ENCODE measurements around the gene KCNAB3.

KCNAB3 gene

DNA sequence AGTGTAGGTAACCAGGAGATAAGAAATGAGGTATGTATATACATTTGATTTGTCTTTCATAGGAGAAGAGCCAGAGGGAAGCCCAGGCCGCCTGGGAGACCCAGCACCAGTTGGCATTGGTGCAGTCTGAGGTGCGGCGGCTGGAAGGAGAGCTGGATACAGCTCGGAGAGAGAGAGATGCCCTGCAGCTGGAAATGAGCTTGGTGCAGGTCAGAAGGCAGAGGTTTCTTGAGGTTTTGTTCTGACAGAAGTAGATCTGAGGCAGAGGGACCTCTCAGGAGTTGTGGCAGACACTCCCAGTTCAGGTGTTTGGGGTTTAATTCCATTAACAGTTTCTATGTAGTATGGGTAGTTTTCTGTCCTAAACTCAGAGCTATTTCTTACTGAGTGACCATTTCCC is 10.4 kb upstream of the KCNAB3 start:
- no peak for DNase-seq

DNA sequence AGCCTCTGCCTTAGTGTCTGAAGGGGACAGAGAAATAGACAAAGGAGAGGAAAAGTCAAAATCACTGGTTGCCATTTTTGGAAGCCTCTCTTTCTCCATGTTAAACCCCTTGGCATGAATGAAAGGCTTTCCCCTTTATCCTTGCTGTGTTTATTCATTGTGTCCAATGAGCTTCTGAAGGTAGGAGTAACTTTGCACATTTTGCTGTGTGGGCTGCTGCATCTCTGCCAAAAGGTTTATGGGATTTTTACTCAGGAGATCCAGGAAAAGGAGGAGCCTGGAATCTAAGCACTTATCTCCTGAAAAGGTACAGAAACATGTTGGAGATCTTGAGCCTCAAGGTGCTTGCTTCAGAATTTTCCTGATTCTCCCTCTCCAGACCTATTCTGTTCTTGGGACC is 6.2 kb upstream of the KCNAB3 start:
- no peak for DNase-seq

DNA sequence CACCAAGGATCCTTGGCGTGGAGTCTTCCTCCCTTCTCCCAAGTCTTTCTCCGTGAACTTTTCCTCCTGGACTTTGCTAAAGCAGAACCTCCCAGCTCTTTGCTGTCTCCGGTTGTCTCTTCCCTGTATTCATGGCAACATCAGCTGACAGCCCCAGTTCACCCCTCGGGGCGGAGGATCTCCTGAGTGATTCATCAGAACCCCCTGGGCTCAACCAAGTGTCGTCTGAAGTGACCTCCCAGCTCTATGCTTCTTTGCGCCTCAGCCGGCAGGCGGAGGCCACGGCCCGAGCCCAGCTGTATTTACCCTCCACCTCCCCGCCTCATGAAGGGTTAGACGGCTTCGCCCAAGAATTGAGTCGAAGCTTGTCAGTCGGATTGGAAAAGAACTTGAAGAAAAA is 3.3 kb upstream of the KCNAB3 start:
- no peak for DNase-seq

DNA sequence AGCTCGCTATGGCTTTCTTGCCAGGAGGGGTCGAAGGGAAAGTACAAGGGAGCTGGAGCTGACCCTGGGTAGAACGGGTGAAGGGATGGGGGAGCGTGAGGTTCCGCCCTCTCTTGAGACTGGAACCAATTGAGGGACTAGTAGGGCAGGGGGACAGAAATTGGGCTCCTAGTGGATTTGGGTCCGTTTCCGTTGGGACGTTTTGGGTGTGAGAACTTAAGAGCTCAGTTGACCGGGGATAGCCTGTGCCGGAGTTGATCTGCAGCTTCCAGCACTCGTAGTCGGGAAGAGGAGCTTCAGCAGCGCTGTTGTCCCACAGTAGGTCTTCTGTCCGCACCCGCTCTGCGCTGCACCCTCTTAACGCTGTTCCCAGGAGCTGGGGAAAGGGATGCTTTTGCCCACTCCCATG is 2.8 kb upstream of the KCNAB3 start:
- no peak for DNase-seq

DNA sequence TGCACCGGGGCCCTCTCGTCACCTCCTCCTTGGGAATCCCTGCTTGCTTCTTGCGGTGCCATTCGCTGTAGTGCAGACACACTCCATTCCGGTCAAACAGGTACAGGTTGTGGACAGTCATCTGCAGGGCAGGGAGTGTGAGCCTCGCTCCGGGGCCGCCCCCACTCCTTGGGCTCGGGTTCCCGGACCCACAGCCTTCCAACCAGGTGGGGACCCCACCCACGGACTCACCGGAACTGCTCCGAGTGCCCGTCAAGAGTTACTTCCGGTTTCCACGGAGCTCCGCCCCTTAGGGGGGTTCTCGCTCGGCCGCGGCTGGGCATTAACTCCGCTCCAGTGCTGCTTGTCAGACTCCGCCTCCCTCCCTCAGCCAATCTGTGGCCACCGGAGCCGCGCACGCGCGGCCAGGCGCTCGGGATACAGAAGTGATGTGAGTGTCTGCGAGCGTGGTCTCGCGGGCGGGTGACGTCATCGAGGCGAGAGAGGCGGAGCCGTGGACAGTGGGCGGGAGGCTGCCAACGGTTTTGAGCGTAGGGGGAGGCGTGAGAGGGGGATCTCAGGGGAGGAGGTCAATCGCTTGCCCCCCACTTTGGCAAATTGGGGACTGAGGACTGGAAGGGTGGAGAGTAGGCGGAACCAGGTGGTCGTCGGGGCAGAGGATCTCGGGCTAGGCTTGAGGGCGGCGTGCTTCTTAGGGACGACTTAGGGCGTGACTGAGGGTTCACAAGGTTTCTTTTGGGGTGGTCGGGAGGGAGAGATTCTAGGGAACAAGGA is 2.2 kb upstream of the KCNAB3 start, which contains the start of the genes CNTROB and TRAPPC1:
CNTROB (plus strand) TSS at position 498 of the 774 bp plus-strand sequence. CDS start 874 bp downstream, outside the sequence.
TRAPPC1 (minus strand) TSS at position 238 of the 774 bp plus-strand sequence; CDS start at position 121, 117 bp downstream.
- DNase-seq = peak; percentile 97

DNA sequence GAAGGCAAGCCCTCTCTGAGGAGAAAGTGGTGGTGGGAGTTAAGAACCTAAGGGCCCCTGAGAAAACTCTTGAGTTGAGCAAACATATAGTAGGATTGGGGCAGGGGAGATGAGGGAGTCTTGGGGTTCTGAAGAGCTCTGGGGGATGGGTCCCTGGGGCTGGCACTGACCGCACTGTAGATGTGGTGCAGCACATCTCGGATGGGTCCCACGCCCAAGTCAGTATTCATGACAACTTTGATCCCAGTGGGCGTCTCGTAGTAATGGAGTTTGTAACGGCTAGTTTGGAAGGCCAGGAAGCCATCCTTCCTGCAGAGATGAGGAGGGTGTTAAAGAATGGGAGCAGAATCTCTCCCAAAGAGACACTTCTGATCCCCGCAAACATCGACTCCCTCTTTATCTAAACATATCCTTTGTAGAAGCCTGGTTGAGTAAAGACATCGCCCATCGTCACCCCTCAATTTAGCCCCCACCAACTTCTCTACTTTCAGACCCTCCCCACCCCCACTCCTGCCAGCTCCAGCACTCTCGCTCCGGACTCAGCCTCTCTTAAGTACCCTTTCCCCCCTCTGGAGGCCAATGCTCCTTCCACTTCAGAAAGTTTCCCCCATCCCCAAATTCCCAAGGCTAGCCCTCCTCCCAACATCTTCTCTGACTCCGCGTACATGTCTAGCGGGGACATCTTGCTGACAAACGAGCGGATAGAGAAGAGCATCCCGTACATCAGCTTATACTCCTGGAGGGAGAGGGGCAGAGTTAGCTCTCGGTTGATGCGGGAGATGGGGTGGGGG is 1.4 kb upstream of the KCNAB3 start:
- no peak for DNase-seq

DNA sequence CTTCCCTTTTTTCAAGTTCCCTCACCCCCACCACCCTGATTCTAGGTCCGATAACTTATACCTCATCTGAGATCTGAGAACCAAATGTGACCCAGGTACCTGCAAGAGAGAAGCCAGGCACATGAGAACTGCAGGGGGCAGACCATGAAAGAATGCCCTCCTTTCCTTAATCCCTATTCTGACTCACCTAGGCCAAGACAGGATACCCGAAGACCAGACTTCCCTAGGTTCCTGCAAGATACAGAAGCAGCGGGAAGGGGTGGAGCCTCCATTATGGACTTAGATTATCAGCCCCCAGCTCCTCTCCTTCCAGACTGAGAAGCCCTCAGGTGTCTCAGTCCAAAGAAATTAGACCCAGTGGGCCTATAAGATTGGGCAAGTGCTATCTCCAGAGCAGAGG is 2.1 kb downstream of the KCNAB3 start:
- no peak for DNase-seq

DNA sequence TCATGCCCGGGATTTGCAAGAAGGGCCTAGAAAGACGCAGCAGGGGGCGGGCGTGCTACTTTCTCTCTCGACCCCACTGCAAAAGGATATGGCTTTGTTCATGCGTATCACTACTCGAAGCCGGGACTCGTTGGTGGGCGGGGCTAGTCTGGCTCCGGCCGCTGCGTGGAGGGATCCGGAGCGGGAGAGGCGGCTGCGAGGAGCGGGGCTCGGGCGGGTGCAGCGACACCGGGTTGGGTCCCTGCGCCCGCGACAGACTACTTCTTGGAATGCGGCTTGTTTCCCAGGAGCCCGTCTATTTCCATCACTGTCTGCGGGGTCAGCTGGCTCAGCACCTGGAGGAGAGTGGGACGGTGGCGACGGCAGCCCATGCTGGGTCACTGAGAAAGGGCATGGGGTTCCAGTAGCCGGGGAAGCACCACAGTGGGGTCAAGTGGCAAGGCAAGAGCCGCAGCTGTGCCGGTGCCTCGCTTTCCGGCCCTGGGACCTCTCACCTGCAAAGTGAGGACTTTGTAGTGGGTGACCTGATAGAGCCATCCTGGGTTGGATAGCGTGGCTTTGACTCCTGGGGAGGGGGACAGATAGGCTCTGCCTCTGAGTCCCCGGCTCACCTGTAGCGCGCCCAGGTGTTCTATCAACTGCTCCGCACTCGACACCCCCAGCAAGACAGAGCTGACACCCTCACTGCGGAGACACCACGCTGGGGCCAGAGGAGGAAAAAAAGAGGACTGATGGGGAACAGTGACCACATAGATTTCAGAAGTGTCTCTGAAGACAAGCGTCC is 6.6 kb downstream of the KCNAB3 start:
- no peak for DNase-seq

DNA sequence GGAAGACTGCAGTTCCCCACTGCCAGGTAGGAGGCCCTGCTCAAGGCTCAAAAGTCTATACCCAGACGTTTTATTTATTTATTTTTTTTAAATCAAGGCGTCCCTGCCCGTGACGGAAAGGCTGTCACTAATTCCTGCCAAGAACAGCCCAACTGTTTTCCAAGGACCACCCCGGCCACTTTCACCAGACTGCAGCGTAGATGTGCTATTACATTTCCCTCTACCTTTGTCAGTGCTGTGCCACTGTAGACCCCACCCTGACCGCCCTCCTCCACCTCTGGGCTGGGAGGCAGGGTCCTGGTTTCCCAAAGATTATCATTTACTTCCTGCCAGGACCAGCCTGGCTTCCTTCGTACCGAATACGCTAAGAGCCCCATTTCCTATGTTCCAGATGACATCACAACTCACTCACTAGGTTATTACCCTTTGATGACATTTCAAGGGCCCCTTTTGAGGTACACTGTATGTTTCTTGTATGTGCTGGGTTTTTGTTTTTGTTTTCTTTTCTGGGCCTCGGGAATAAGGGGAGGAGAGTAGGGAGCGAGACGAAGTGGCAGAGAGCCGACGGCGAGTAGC is 7.3 kb downstream of the KCNAB3 start:
- DNase-seq = no peak

DNA sequence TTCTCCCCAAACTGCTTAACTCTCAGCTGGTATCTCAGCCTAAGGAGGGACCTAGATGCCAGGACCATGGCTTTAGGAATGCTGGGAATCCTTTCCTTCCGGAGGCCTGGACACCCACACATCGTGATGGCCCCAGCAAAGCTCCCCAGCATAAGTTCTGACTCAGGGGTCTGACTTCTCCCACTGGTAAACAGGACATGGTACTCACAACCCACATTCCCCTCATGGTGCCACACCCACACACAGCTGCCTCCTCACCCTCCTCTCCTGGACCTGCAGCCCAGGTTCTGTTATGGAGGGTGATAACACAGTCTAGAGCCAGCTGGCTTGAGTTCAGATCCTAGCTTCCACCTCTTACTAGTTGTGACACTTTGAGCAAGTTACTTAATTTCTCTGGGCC is 12.8 kb downstream of the KCNAB3 start:
- DNase-seq = no peak

DNA sequence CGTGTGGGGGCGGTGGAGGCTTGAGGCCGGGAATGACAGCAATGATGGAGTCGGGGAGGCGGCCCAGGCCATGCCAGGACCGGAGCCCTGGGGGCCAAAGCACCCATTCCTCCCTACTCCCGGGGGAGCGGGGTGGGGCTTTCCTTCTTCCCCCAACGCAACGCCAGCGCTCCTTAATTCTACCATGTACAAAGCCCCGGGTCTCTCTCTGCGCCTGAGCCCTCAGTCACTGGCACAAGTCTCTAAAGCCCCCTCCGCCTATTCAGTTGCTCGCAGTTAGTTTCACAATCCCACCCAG is 13.3 kb downstream of the KCNAB3 start:
- no peak for DNase-seq

DNA sequence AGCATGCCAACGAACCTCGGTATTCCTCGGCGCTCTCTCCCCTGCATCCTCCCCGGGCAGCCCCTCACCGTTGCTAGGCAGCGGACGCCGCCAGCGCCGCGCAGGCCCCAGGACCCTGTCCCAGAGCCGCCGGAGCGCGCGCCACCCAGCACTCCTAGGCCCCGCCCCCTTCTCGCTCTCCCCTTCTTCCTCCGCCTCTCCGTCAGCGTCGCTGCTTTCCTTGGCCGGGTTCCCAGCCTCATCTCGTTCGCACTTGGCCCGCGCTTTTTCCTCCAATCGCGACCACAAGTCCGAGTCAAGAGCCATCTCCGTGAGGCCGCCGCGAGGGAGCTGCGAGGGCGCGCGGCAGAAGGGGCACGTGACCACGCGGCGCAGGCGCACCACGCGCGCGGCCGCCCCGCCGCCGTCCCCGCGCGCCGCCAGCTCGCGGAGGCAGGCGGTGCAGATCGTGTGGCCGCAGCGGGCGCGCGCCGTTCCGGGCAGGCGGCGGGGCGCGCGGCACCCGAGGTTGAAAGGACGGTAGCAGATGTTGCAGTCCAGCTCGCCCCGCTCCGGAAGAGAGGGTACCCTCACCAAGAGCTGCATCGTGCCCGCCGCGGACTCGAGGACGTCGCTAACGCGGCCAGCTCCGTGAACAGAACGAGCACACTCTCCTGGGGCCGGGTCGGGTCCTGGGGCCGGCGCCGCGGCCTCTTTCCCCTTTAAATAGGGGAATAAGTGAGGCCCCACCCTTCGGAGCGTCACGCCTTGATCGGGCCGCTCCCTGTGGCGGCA is 13.9 kb downstream of the KCNAB3 start, which contains the start of gene RNF227:
RNF227 (minus strand) TSS at position 679 of the 774 bp plus-strand sequence; CDS start at position 585, 94 bp downstream.
- DNase-seq = peak; percentile 92

DNA sequence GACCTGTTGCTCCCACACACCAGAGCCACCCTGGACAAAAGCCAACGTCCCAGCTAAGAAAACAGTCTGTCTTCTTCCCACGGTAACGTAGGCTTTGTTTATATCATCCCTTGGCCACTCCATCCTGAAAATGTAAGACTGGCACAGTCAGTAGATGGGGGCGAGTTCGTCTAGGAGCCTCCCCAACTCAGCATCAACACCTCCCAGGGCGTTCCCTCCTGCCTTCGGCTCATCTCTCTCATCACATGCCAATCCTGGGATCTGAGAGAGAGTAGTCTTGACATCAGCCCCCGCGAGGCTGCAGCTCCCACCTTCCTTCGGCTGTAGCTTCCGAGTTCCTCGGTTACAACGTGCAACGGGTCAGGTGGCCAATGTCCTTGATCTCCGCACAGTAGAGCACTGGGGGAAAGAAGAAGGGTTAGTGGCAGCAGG is 14.5 kb downstream of the KCNAB3 start:
- no peak for DNase-seq

DNA sequence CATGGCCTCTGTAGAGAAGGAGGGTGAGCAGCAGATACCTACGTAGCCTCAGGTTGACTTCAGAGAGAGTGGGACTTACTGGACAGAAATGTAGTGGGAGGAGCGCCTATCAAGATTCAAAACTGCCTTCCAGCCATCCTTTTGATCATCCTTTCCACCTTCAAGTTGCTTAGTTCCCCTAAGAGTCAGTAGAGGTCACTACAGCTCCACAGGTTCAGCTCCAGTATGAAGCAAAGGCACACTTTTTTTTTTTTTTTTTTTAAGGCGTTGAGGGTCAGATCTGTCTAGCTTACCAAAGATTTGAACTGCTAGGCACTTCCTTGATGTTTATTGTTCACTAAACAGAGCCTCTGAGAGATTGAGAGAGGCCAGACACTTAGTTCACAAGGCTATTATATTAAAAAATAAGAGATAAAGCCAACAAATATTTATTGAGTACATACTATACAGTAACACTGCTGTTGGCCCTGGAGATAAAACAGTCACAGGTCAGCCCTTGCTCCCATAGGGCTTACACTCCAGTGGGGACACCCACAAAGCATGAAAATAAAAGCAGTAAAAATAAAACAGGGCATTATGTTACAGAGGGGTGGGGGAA is 16.6 kb downstream of the KCNAB3 start:
- no peak for DNase-seq

DNA sequence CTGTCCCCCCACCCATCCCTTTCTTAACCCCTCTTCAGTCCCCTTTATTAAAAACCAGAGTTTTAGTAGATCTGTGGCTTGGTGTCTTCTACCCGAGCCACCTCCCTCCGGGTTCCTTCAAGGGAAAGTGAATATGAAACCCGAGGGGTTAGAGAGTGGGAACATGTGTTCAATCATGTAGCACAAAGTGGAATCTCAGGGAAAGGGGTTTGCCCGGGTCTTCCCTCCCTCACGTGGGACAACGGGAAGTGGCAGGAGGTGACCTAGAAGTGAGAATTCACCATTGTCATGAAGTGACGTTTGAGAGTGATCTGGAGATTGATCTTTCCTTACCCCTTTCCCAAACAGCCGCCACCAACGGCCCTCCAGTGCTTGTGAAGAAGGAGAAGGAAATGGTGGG is 18.5 kb downstream of the KCNAB3 start:
- DNase-seq = no peak

DNA sequence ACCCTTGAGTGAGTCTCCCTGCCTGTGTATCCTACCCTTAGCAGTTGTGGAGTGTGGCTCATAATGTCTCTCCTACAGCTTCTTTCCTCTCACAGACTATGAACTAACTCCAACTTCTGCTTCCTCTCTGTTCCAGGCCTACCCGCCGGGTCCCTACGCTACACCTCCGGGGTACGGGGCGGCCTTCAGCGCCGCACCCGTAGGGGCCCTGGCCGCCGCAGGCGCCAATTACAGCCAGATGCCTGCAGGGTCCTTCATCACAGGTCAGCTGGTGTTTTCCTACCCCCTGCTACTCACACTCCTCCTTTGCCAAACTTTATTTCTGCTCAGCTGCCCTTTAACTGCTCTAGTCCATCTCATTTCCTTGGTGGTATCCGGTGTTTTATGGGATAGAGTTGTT is 18.9 kb downstream of the KCNAB3 start:
- DNase-seq = no peak

DNA sequence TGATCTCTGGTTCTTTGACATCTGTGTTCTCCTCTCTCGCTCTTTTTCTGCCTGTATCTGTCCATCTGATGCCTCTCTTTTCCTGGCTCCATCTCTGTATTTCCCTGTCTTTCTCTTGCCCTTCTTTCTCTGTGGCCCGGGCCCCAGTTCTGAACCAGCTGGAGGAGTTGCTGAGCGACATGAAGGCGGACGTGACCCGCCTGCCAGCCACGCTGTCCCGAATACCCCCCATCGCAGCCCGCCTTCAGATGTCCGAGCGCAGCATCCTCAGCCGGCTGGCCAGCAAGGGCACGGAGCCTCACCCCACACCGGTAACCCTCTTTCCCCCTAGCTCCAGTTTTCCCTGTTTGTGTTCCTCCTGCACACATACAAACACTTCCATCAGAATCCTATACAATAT is 19.4 kb downstream of the KCNAB3 start:
- no peak for DNase-seq

DNA sequence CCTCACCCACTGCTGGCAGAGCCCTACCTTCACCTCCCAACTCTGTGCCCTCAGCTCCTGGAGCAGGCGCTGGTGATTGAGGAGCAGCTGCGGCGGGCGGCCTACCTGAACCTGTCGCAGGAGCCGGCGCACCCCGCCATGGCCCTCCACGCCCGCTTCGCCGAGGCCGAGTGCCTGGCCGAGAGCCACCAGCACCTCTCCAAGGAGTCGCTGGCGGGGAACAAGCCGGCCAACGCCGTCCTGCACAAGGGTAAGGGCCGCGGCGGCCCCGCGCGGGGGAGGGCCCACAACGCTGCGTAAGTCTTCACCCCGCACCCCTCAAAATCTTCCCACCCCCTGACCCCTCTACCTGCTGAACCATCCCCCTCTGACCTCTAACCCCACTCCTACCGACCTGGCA is 20.6 kb downstream of the KCNAB3 start:
- DNase-seq = no peak

DNA sequence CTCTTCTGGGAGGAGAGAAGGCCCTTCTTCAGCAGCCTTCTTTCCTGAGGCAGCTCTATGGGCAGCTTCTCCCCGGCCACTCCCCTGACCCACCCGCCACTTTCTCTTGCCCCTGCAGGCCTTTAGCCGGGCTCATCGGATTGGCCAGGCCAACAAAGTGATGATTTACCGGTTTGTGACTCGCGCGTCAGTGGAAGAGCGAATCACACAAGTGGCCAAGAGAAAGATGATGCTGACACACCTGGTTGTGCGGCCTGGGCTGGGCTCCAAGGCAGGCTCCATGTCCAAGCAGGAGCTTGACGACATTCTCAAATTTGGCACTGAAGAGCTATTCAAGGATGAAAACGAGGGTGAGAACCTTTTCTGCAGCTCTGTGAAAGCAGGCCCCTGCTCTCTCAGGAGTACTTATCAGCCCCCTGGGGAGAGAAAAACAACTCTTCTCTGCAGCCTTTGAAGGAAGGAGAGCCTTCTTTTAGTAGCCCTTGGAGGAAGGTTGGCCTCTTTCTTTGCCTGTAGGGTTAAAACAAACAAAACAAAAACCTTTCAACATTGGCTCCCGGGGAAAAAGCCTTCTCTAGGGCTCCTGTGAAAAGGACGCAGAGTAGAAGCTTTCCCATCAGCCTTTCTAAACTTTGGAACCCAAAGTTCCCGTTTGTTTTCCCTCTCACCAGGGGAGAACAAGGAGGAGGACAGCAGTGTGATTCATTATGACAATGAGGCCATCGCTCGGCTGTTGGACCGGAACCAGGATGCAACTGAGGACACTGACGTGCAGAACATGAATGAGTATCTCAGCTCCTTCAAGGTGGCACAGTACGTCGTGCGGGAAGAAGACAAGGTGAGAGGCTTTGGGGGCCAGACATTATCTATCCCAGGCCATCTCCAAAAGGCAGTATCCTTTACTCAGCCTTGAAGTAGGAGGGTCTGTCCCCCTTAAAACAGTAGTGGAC is 26.2 kb downstream of the KCNAB3 start:
- DNase-seq = no peak

DNA sequence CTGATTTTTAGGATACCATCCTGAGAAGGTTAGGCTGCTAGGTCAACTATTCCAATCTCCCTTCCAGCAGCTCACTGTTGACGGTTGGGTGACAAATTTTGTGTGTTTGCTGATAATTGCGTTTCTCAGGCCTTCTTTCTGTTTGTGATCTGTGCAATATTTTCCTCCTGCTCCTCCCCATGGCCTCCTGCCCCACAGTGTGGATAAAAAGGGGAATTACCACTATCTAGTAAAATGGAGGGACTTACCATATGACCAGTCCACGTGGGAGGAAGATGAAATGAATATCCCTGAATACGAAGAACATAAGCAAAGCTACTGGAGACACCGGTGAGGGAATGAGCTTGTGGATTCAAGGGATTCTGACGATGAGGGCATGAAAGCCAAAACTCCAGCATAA is 31.9 kb downstream of the KCNAB3 start:
- no peak for DNase-seq

DNA sequence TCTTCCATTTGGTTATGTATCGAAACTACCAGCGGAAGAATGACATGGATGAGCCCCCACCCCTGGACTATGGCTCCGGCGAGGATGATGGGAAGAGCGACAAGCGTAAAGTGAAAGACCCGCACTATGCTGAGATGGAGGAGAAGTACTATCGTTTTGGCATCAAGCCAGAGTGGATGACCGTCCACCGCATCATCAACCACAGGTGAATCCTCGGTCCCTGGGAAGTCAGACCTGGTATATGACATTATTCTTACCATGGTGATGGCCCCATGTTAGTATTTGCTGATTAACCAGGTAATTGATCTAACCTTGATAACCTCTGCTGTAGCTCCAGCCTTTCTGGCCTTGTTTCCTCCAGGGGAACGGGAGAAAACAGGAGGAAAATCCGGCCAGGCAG is 32.6 kb downstream of the KCNAB3 start:
- DNase-seq = no peak
